NCI-H1694 (cell line): Measurements from ENCODE around the gene SLC25A3.
"Not testable (repeated sequence)": the region's sequence is repeated elsewhere in the genome, so short reads cannot be mapped to it uniquely, and the experiment has no call there.

ENCODE experiments used
- DNase-seq: peaks from one replicate; lab custom pipeline; 2025; lab: John Stamatoyannopoulos, UW

SLC25A3 gene

GRCh38 chr12:98594050-98594835 is 757 bp downstream of the SLC25A3 start:
- no peak for DNase-seq

- no peak for DNase-seq
Observed at GRCh38 chr12:98595243-98595988, 1.9 kb downstream of the SLC25A3 start.

GRCh38 chr12:98597313-98597712 is 3.8 kb downstream of the SLC25A3 start:
- DNase-seq: not testable (repeated sequence)

- no peak for DNase-seq
Observed at GRCh38 chr12:98601924-98602323, 8.4 kb downstream of the SLC25A3 start.

GRCh38 chr12:98606359-98606988 is 13.0 kb downstream of the SLC25A3 start:
- no peak for DNase-seq

- DNase-seq: no peak
Observed at GRCh38 chr12:98610596-98610995, 17.1 kb downstream of the SLC25A3 start.

- no peak for DNase-seq
Observed at GRCh38 chr12:98612696-98613334, 19.3 kb downstream of the SLC25A3 start.

GRCh38 chr12:98618952-98619351 is 25.5 kb downstream of the SLC25A3 start:
- no peak for DNase-seq

- DNase-seq: no peak
Observed at GRCh38 chr12:98635657-98636323, 42.3 kb downstream of the SLC25A3 start.

GRCh38 chr12:98637068-98637467 is 43.6 kb downstream of the SLC25A3 start:
- DNase-seq: no peak

- DNase-seq: no peak
Observed at GRCh38 chr12:98638009-98638408, 44.5 kb downstream of the SLC25A3 start.

- DNase-seq: no peak
Observed at GRCh38 chr12:98639491-98639890, 46.0 kb downstream of the SLC25A3 start.

- DNase-seq: not testable (repeated sequence)
Observed at GRCh38 chr12:98642801-98643200, 49.3 kb downstream of the SLC25A3 start.

GRCh38 chr12:98644433-98644711 is 50.9 kb downstream of the SLC25A3 start:
- no peak for DNase-seq

GRCh38 chr12:98644712-98645571 is 51.5 kb downstream of the SLC25A3 start, which contains the start of the genes APAF1 and IKBIP:
Gene APAF1 (plus strand): TSS chr12:98645290. CDS start chr12:98648360, 3,070 bp downstream.
Gene IKBIP (minus strand): TSS chr12:98644788. CDS start chr12:98644701, 87 bp downstream.
- DNase-seq: peak; percentile 80

- DNase-seq: no peak
Observed at GRCh38 chr12:98645572-98646067, 52.1 kb downstream of the SLC25A3 start.

- DNase-seq: no peak
Observed at GRCh38 chr12:98646294-98647090, 53.0 kb downstream of the SLC25A3 start.

- no peak for DNase-seq
Observed at GRCh38 chr12:98651328-98651727, 57.8 kb downstream of the SLC25A3 start.

- peak; percentile 53 for DNase-seq
Observed at GRCh38 chr12:98653866-98654493, 60.5 kb downstream of the SLC25A3 start.
